Small intestine (tissue), 7 donors: ENCODE measurements around the gene COX4I1. TPM values are rescaled to one million over a fixed set of nuclear protein-coding genes. Genes with fewer than 3 reads are reported as not detected.

ENCODE experiments used
- DNase-seq, 2 donors: peaks; one replicate each; pipeline versions ENCODE4 v3.0.0 to v3.0.0-alpha.2; 2013
- FAIRE-seq: peaks from 2 replicates; lab custom pipeline; 2012; peaks lifted over from hg19 to GRCh38; lab: Jason Lieb, UNC
- H3K27ac ChIP-seq, 3 donors: one replicate each; pipeline ENCODE4 v1.5.1; 2013; ENCODE audit warnings: low read length in 2 of 3, mild to moderate bottlenecking in 2 of 3, control low read depth in 1 of 3, inconsistent platforms in 1 of 3, low read depth in 1 of 3, moderate library complexity in 1 of 3
- H3K27me3 ChIP-seq, 3 donors: one replicate each; pipeline ENCODE4 v1.6.1; 2013; ENCODE audit warnings: low read length in 3 of 3, inconsistent platforms in 1 of 3; ENCODE audit not compliant: control insufficient read depth in 3 of 3, insufficient read depth in 3 of 3
- H3K36me3 ChIP-seq, 3 donors: one replicate each; pipeline ENCODE4 v1.6.1; 2013; ENCODE audit warnings: low read length in 3 of 3, inconsistent platforms in 1 of 3, low read depth in 1 of 3, mild to moderate bottlenecking in 1 of 3, moderate library complexity in 1 of 3; ENCODE audit not compliant: control insufficient read depth in 3 of 3, insufficient read depth in 2 of 3
- H3K4me1 ChIP-seq, 3 donors: one replicate each; pipeline ENCODE4 v1.6.1; 2013; ENCODE audit warnings: low read length in 2 of 3, inconsistent platforms in 1 of 3, low read depth in 1 of 3, mild to moderate bottlenecking in 1 of 3, moderate library complexity in 1 of 3; ENCODE audit not compliant: control insufficient read depth in 3 of 3, insufficient read depth in 2 of 3
- H3K4me3 ChIP-seq, 3 donors: one replicate each; pipeline ENCODE4 v1.5.1; 2013; ENCODE audit warnings: low read length in 3 of 3, control low read depth in 1 of 3, inconsistent platforms in 1 of 3, low read depth in 1 of 3, mild to moderate bottlenecking in 1 of 3, moderate library complexity in 1 of 3
- H3K9me3 ChIP-seq, 2 donors: one replicate each; pipeline ENCODE4 v1.6.1; 2013; ENCODE audit warnings: low read depth in 1 of 2, low read length in 1 of 2; ENCODE audit not compliant: control insufficient read depth in 2 of 2, insufficient read depth in 1 of 2
- WGBS, 3 donors: extraction: QIAGEN DNeasy Blood & Tissue Kit; methylation state at CpG; one replicate each; pipeline ENCODE4 v1.1.7; 2013; 5-methylcytosine and 5-hydroxymethylcytosine counted together
- polyA plus RNA-seq, 4 donors: library from polyadenylated mRNA; stranded (reverse) in 3 of 4; unstranded in 1 of 4; fragments of 200-250 nt in 3 of 4; fragments of 120-200 nt in 1 of 4; gene quantifications; one replicate each; pipeline versions ENCODE4 v1.2.1 to v1.2.3, GENCODE V29; 2013
- donor health status: healthy with polysubstance abuse.
- donor health status: control.
- donor health status: control.
- donor health status: Bipolar disorder and iron deficiency.
- donor health status: healthy.

COX4I1 gene
- polyA plus RNA-seq, 4 donors: 439 to 2,645 (median 1,917) TPM

- DNase-seq (no peak), FAIRE-seq (no peak)
- Histone ChIP-seq H3K36me3 (no peaks in the 10 kb centered on the region), H3K4me3 (no peak overlapping the region), H3K9me3 (no peaks in the 10 kb centered on the region), H3K4me1 (peaks cover 0 to 3% (median 0%) of the 10 kb centered on the region in 3 donors), H3K27me3 (peaks cover 0 to 4% (median 0%) of the 10 kb centered on the region in 3 donors), H3K27ac (no peak overlapping the region)
- WGBS, 3 donors: 97 to 100% (median 97%) methylated on average over 1 of the region's 1 CpG
These were observed 23.9 kb downstream of the COX4I1 start for GRCh38 chr16:85823328-85823920.

GRCh38 chr16:85824161-85825135 is 25.0 kb downstream of the COX4I1 start:
- no peaks in the 10 kb centered on the region for H3K36me3 ChIP-seq

GRCh38 chr16:85825326-85825725 is 25.8 kb downstream of the COX4I1 start:
- Histone ChIP-seq H3K4me1 (peaks cover 0 to 3% (median 0%) of the 10 kb centered on the region in 3 donors), H3K27ac (no peak overlapping the region), H3K27me3 (no peaks in the 10 kb centered on the region), H3K36me3 (no peaks in the 10 kb centered on the region), H3K9me3 (no peaks in the 10 kb centered on the region), H3K4me3 (no peak overlapping the region)
- DNase-seq (no peak), FAIRE-seq (no peak)
- 41 to 73% (median 54%) methylated on average over 9 of the region's 9 CpGs for WGBS, 3 donors

More at GRCh38 chr16:85824161-85825135, 25.0 kb downstream of the COX4I1 start:
- Histone ChIP-seq H3K4me1 (peaks cover 0 to 3% (median 0%) of the 10 kb centered on the region in 3 donors), H3K27me3 (peaks cover 0 to 4% (median 0%) of the 10 kb centered on the region in 3 donors), H3K27ac (no peak overlapping the region), H3K4me3 (no peak overlapping the region), H3K9me3 (no peaks in the 10 kb centered on the region)
- DNase-seq: no peak
- 82 to 85% (median 82%) methylated on average over 19 to 20 of the region's 20 CpGs for WGBS, 3 donors
- FAIRE-seq: no peak

- DNase-seq (no peak), FAIRE-seq (no peak)
- Histone ChIP-seq H3K4me1 (no peaks in the 10 kb centered on the region), H3K27ac (no peak overlapping the region), H3K4me3 (no peak overlapping the region), H3K27me3 (peaks cover 0 to 3% (median 0%) of the 10 kb centered on the region in 3 donors), H3K36me3 (no peaks in the 10 kb centered on the region), H3K9me3 (no peaks in the 10 kb centered on the region)
- WGBS, 3 donors: 86 to 90% (median 89%) methylated on average over 16 of the region's 16 CpGs
These were observed 27.3 kb downstream of the COX4I1 start for GRCh38 chr16:85826686-85827247.

GRCh38 chr16:85828166-85828565 is 28.7 kb downstream of the COX4I1 start:
- no peaks in the 10 kb centered on the region for H3K9me3 ChIP-seq
- WGBS, 3 donors: 77 to 84% (median 81%) methylated on average over 9 of the region's 9 CpGs
- FAIRE-seq: no peak
- H3K27me3 ChIP-seq: peaks cover 0 to 3% (median 0%) of the 10 kb centered on the region in 3 donors
- no peaks in the 10 kb centered on the region for H3K4me1 ChIP-seq
- H3K36me3 ChIP-seq: no peaks in the 10 kb centered on the region
- no peak overlapping the region for H3K4me3 ChIP-seq
- no peak overlapping the region for H3K27ac ChIP-seq
- no peak for DNase-seq

GRCh38 chr16:85829171-85829719 is 29.8 kb downstream of the COX4I1 start:
- Histone ChIP-seq H3K36me3 (no peaks in the 10 kb centered on the region), H3K27me3 (peaks cover 0 to 3% (median 0%) of the 10 kb centered on the region in 3 donors), H3K27ac (no peak overlapping the region), H3K9me3 (peaks cover 0 to under 1% of the 10 kb centered on the region in 2 donors), H3K4me1 (no peaks in the 10 kb centered on the region), H3K4me3 (no peak overlapping the region)
- WGBS, 3 donors: 67 to 83% (median 69%) methylated on average over 14 to 15 of the region's 15 CpGs
- FAIRE-seq: no peak
- DNase-seq: no peak

GRCh38 chr16:85829751-85830445 is 30.4 kb downstream of the COX4I1 start:
- no peak overlapping the region for H3K4me3 ChIP-seq
- no peak overlapping the region for H3K27ac ChIP-seq
- DNase-seq: no peak
- FAIRE-seq: no peak
- H3K27me3 ChIP-seq: peaks cover 0 to 3% (median 0%) of the 10 kb centered on the region in 3 donors
- no peaks in the 10 kb centered on the region for H3K4me1 ChIP-seq
- WGBS, 3 donors: 62 to 81% (median 62%) methylated on average over 23 to 24 of the region's 24 CpGs
- no peaks in the 10 kb centered on the region for H3K36me3 ChIP-seq
- peaks cover 0 to 3% of the 10 kb centered on the region in 2 donors for H3K9me3 ChIP-seq
